Ovary (tissue), 9 donors: Measurements from ENCODE around the gene CNBD2. TPM values are rescaled to one million over a fixed set of nuclear protein-coding genes. Genes with fewer than 3 reads are reported as not detected.

ENCODE experiments used
- DNase-seq, 5 donors: peaks; one replicate each; pipeline ENCODE4 v3.0.0-alpha.2; 2019 to 2020
- H3K27ac ChIP-seq, 2 donors: fragments of 200-600 bp; one replicate each; pipeline versions ENCODE4 v1.5.1 to v1.8.0; 2019 to 2022
- H3K27me3 ChIP-seq: fragments of 200-600 bp; one replicate; pipeline ENCODE4 v1.8.0; 2022
- H3K36me3 ChIP-seq: fragments of 200-600 bp; sonication (generic); one replicate; pipeline ENCODE4 v1.5.1; 2019
- H3K4me1 ChIP-seq: one replicate; pipeline ENCODE4 v1.8.1; 2013; ENCODE audit warnings: mild to moderate bottlenecking, moderate library complexity; ENCODE audit not compliant: insufficient read depth
- H3K4me3 ChIP-seq: fragments of 200-600 bp; sonication (generic); one replicate; pipeline ENCODE4 v1.5.1; 2017
- H3K9me3 ChIP-seq, 2 donors: fragments of 200-600 bp in 1 of 2; sonication (generic) in 1 of 2; one replicate each; pipeline versions ENCODE4 v1.5.1 to v1.8.1; 2013 to 2019; ENCODE audit warnings: mild to moderate bottlenecking in 1 of 2, moderate library complexity in 1 of 2
- CTCF ChIP-seq, 3 donors: fragments of 450-650 bp in 2 of 3; fragments of 200-600 bp in 1 of 3; IDR thresholded peaks; one replicate each; pipeline versions ENCODE4 v1.5.1 to v1.8.0; 2016 to 2022; ENCODE audit warnings: antibody characterized with exemption in 3 of 3, mild to moderate bottlenecking in 1 of 3
- EP300 ChIP-seq: sonication (generic); formaldehyde crosslinking; IDR thresholded peaks from one replicate; pipeline ENCODE4 v1.6.1; 2017; ENCODE audit warnings: antibody characterized with exemption
- POLR2A ChIP-seq: fragments of 450-650 bp; IDR thresholded peaks from one replicate; pipeline ENCODE4 v1.6.1; 2017; ENCODE audit warnings: antibody characterized with exemption, mild to moderate bottlenecking, moderate library complexity
- WGBS, 3 donors: extraction: QIAGEN DNeasy Blood & Tissue Kit in 1 of 3; methylation state at CpG; one replicate each; pipeline versions ENCODE4 v1.1.5 to v1.1.7; 2013 to 2017; 5-methylcytosine and 5-hydroxymethylcytosine counted together
- intact Hi-C, 4 donors: fragments of 100-400 bp; cut with DNase I; formaldehyde crosslinking; loops; one replicate each; pipeline versions ENCODE4 v1.11.0 to v1.15.1; 2022 to 2023
- polyA plus RNA-seq, 2 donors: library from polyadenylated mRNA; stranded (reverse); fragments of 200-250 nt in 1 of 2; fragments of 350-450 nt in 1 of 2; fragmentation: Illumina TruSeq in 1 of 2; extraction: RNeasy Lipid Tissue Mini Kit (QIAGEN cat#74804) in 1 of 2; gene quantifications; one replicate each; pipeline ENCODE4 v1.2.3, GENCODE V29; 2013 to 2014
- total RNA-seq, 7 donors: library from RNA; depleted of rRNA in 2 of 7; stranded (reverse); fragments of >200 nt in 2 of 7; fragmentation: NEBNext Ultra II Directional in 3 of 7; extraction: Animal tissue kit (Norgen Biotek cat#: 25700) in 3 of 7; gene quantifications; one replicate each; pipeline versions ENCODE4 v1.1.0 to v1.2.4, GENCODE V29; 2016 to 2023
- donor health status: DM: no; HTN: no; CAD: no; lungs with moderate emphysema.
- donor health status: DM: no; HTN: no; CAD: no.
- donor health status: Bipolar disorder and iron deficiency.
- donor health status: DM: yes; HTN: yes; CAD: no.
- donor health status: DM: no; HTN: no; CAD: no.
- donor health status: DM: yes; HTN: yes; CAD: no.

The CNBD2 gene
- total and polyA plus RNA-seq, 9 donors: 2.4 to 8.7 (median 4.5) TPM

GRCh38 chr20:36002855-36003254 lies 34.5 kb downstream of the CNBD2 start:
- Histone ChIP-seq H3K27ac (no peak overlapping the region), H3K36me3 (no peaks in the 10 kb centered on the region), H3K27me3 (no peaks in the 10 kb centered on the region), H3K4me1 (no peaks in the 10 kb centered on the region), H3K4me3 (no peak overlapping the region), H3K9me3 (no peaks in the 10 kb centered on the region)
- DNase-seq: no peak
- TF ChIP-seq EP300 (no peak), CTCF (IDR thresholded peaks at IDR 0.05) (no peak), POLR2A (no peak)
- intact Hi-C loops: loop anchor here in 1 of 4 donors (10.0 kb wide), 1 partner anchor 442 kb away; no protein-coding TSS in a partner anchor

GRCh38 chr20:36004045-36004444 lies 35.7 kb downstream of the CNBD2 start:
- WGBS, 3 donors: 76 to 94% (median 93%) methylated on average over 1 of the region's 1 CpG
- no peaks in the 10 kb centered on the region for H3K27me3 ChIP-seq
- TF ChIP-seq POLR2A (no peak), CTCF (IDR thresholded peaks at IDR 0.05) (no peak), EP300 (no peak)
- no peak overlapping the region for H3K27ac ChIP-seq
- H3K4me3 ChIP-seq: no peak overlapping the region
- intact Hi-C loops: loop anchor here in 1 of 4 donors (10.0 kb wide), 1 partner anchor 441 kb away; no protein-coding TSS in a partner anchor
- H3K4me1 ChIP-seq: no peaks in the 10 kb centered on the region
- H3K36me3 ChIP-seq: no peaks in the 10 kb centered on the region
- DNase-seq: no peak
- H3K9me3 ChIP-seq: no peaks in the 10 kb centered on the region

- WGBS, 3 donors: 76 to 82% (median 81%) methylated on average over 4 of the region's 4 CpGs
- Histone ChIP-seq H3K36me3 (no peaks in the 10 kb centered on the region), H3K9me3 (no peaks in the 10 kb centered on the region), H3K27me3 (no peaks in the 10 kb centered on the region), H3K27ac (no peak overlapping the region), H3K4me1 (no peaks in the 10 kb centered on the region), H3K4me3 (no peak overlapping the region)
- DNase-seq: no peak
- TF ChIP-seq CTCF (IDR thresholded peaks at IDR 0.05) (no peak), POLR2A (no peak), EP300 (no peak)
- intact Hi-C loops: loop anchor here in 1 of 4 donors (10.0 kb wide), 1 partner anchor 436 kb away; no protein-coding TSS in a partner anchor
These were observed 40.2 kb downstream of the CNBD2 start for GRCh38 chr20:36008461-36009035.

- DNase-seq: no peak
- no peak overlapping the region for H3K4me3 ChIP-seq
- TF ChIP-seq EP300 (no peak), CTCF (IDR thresholded peaks at IDR 0.05) (no peak), POLR2A (no peak)
- H3K9me3 ChIP-seq: no peaks in the 10 kb centered on the region
- WGBS, 3 donors: 83 to 92% (median 92%) methylated on average over 4 of the region's 4 CpGs
- H3K27me3 ChIP-seq: no peaks in the 10 kb centered on the region
- intact Hi-C loops: no loop called here
- H3K36me3 ChIP-seq: no peaks in the 10 kb centered on the region
- no peak overlapping the region for H3K27ac ChIP-seq
- no peaks in the 10 kb centered on the region for H3K4me1 ChIP-seq
These were observed 41.7 kb downstream of the CNBD2 start for GRCh38 chr20:36010076-36010475.
